Ascending aorta (tissue), 2 donors: Measurements from ENCODE around the gene NR2F1-AS1. TPM values are rescaled to one million over a fixed set of nuclear protein-coding genes. Genes with fewer than 3 reads are reported as not detected.

ENCODE experiments used
- DNase-seq, 2 donors: peaks; one replicate each; pipeline ENCODE4 v3.0.0-alpha.2; 2019; ENCODE audit warnings: low spot score in 2 of 2
- H3K27ac ChIP-seq, 2 donors: fragments of 200-600 bp; sonication (generic); one replicate each; pipeline ENCODE4 v1.5.1; 2016 to 2017; ENCODE audit warnings: mild to moderate bottlenecking in 1 of 2
- H3K27me3 ChIP-seq: fragments of 200-600 bp; sonication (generic); one replicate; pipeline ENCODE4 v1.5.1; 2017
- H3K36me3 ChIP-seq, 2 donors: fragments of 200-600 bp; sonication (generic); one replicate each; pipeline ENCODE4 v1.5.1; 2016
- H3K4me1 ChIP-seq, 2 donors: fragments of 200-600 bp; sonication (generic); one replicate each; pipeline ENCODE4 v1.5.1; 2016 to 2017; ENCODE audit warnings: mild to moderate bottlenecking in 1 of 2
- H3K4me3 ChIP-seq, 2 donors: fragments of 200-600 bp; sonication (generic); one replicate each; pipeline ENCODE4 v1.5.1; 2016 to 2017; ENCODE audit warnings: mild to moderate bottlenecking in 1 of 2
- H3K9me3 ChIP-seq, 2 donors: fragments of 200-600 bp; sonication (generic); one replicate each; pipeline ENCODE4 v1.5.1; 2016
- CTCF ChIP-seq, 3 experiments: fragments of 200-600 bp in 2 of 3; fragments of 450-650 bp in 1 of 3; sonication (generic) in 2 of 3; IDR thresholded peaks; one replicate each; pipeline ENCODE4 v1.5.1; 2016 to 2019; ENCODE audit warnings: antibody characterized with exemption in 3 of 3, mild to moderate bottlenecking in 1 of 3, moderate library complexity in 1 of 3
- intact Hi-C: fragments of 100-400 bp; cut with DNase I; formaldehyde crosslinking; loops from one replicate; pipeline ENCODE4 v1.15.1; 2023
- total RNA-seq: library from RNA; depleted of rRNA; stranded (reverse); fragments of >200 nt; gene quantifications from one replicate; pipeline ENCODE4 v1.1.0, GENCODE V29; 2016

Gene NR2F1-AS1
- total RNA-seq, 1 donor from 2014 or later = 0.85 TPM

DNA sequence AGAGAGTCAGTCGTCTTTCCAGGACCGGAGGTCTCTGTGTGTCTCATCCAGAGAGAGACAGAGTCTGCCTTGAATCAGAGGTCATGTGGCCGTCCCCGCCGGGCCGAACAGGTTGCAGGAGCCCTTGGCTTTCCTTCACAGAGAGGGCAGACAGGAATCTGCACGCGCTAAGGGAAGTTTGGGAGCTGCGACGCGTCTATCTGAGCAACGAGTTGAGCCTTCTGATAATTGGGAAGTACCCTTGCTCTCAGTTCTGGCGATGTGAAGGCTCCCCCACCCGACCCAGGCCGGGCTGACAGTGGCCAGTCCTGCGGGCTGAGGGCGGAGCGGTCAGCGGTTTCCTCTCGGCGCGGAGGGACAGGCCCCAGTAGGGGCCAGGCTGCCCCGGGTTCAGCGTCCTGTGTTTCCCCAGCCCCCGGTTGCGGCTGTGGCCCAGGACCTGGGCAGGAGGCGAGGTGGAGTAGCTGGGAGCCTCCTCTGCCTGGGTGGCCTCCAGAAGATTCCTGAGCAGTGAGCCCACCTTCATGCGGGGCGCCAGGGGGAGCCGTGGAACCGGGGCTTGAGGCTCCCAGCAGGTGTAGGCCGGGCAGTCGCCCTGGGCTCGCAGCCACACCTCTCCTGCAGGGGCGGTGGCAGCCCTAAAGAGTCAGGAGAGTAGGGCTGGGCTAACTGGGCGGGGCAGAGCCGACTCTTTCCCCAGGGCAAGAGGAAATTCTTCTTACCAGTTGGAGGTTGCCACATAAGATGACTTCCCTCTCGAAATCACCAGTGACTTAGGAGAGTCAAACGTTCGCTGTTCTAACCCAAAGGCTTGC lies 15.9 kb upstream of the NR2F1-AS1 start:
- no peak overlapping the region for H3K4me3 ChIP-seq
- H3K4me1 ChIP-seq = no peaks in the 10 kb centered on the region
- H3K36me3 ChIP-seq = no peaks in the 10 kb centered on the region
- no peak for TF ChIP-seq CTCF (IDR thresholded peaks at IDR 0.05)
- peaks cover 4% of the 10 kb centered on the region for H3K27me3 ChIP-seq
- no peaks in the 10 kb centered on the region for H3K9me3 ChIP-seq
- intact Hi-C loops = no loop called here
- no peak for DNase-seq
- H3K27ac ChIP-seq = no peak overlapping the region

GRCh38 chr5:93596310-93596675 lies 15.3 kb upstream of the NR2F1-AS1 start:
- Histone ChIP-seq H3K9me3 (no peaks in the 10 kb centered on the region), H3K27me3 (peaks cover 4% of the 10 kb centered on the region), H3K27ac (no peak overlapping the region), H3K4me3 (no peak overlapping the region), H3K4me1 (no peaks in the 10 kb centered on the region), H3K36me3 (no peaks in the 10 kb centered on the region)
- DNase-seq = no peak
- intact Hi-C loops = no loop called here
- TF ChIP-seq CTCF (IDR thresholded peaks at IDR 0.05) = no peak

- no peaks in the 10 kb centered on the region for H3K4me1 ChIP-seq
- H3K36me3 ChIP-seq = no peaks in the 10 kb centered on the region
- H3K27ac ChIP-seq = no peak overlapping the region
- DNase-seq = no peak
- intact Hi-C loops = no loop called here
- H3K9me3 ChIP-seq = no peaks in the 10 kb centered on the region
- no peak for TF ChIP-seq CTCF (IDR thresholded peaks at IDR 0.05)
- H3K4me3 ChIP-seq = no peak overlapping the region
- H3K27me3 ChIP-seq = peaks cover 4% of the 10 kb centered on the region
These were observed 14.6 kb upstream of the NR2F1-AS1 start for GRCh38 chr5:93595420-93596147.

GRCh38 chr5:93594591-93595419 lies 13.8 kb upstream of the NR2F1-AS1 start:
- Histone ChIP-seq H3K27ac (no peak overlapping the region), H3K36me3 (no peaks in the 10 kb centered on the region), H3K4me1 (no peaks in the 10 kb centered on the region), H3K27me3 (peaks cover 4% of the 10 kb centered on the region), H3K4me3 (no peak overlapping the region), H3K9me3 (no peaks in the 10 kb centered on the region)
- intact Hi-C loops = no loop called here
- no peak for DNase-seq
- TF ChIP-seq CTCF (IDR thresholded peaks at IDR 0.05) = no peak

- no peak overlapping the region for H3K4me3 ChIP-seq
- H3K9me3 ChIP-seq = no peaks in the 10 kb centered on the region
These were observed 12.6 kb upstream of the NR2F1-AS1 start for GRCh38 chr5:93593476-93594131.

More at GRCh38 chr5:93593476-93594131, 12.6 kb upstream of the NR2F1-AS1 start:
- intact Hi-C loops = no loop called here
- Histone ChIP-seq H3K4me1 (no peaks in the 10 kb centered on the region), H3K36me3 (no peaks in the 10 kb centered on the region), H3K27ac (no peak overlapping the region), H3K27me3 (peaks cover 4% of the 10 kb centered on the region)
- no peak for DNase-seq
- no peak for TF ChIP-seq CTCF (IDR thresholded peaks at IDR 0.05)
